HG03442 (cell line): Measurements from ENCODE around the gene MYMK.

Experiments used
- ATAC-seq: cut with Tn5 transposase; IDR thresholded peaks from one replicate; pipeline ENCODE4 v1.9.1; 2021; ENCODE audit warnings: mild to moderate bottlenecking, moderate library complexity; ENCODE audit not compliant: unreplicated experiment

MYMK gene

DNA sequence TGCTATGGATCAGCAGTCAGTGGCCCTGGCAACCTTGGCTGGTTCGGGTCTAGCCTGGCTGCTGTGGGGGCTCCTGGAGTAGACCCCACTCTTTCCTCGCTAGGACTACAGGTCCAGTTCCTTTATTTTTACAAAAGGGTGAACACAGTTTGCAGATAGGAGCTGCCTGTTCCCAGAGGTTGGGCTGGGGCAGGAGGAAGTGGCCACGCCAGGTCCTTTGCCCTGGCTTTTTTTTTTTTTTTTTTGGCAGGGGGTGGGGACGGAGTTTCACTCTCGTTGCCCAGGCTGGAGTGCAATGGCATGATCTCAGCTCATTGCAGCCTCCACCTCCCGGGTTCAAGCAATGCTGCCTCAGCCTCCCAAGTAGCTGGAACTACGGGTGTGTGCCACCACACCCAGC lies 53.8 kb downstream of the MYMK start:
- no peak for ATAC-seq

- ATAC-seq = no peak
Observed at GRCh38 chr9:133470427-133470924, 54.3 kb downstream of the MYMK start.

DNA sequence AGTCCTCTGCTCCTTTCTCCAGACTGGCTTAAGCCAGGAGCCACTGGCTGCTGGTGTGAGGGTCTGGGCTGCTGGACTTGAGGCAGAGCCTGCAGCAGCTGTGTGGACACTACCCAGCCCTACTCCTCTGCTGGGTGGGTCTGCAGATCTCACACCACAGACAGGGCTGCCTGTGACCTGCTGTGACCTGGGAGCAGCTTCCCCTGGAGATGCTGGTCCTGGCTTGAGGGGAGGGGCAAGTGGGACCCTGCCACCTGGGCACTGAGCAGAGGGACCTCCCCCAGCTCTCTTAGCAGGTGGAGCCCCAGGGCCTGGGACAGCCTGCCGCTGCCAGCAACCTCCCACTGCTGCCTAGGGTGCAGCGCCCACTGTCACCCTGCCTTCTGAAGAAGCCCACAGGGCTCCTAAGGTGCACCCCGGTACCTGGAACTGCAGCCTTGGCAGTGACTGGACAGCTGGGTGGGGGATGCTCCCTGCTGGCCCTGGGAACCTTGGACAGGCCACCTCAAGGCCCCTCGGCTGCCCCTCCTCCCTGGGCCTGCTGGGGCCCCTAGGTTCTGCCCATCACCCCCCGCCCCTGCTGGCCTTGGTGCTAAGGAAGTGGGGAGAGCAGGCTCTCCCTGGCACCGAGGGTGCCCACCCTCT lies 55.9 kb downstream of the MYMK start:
- ATAC-seq = no peak

DNA sequence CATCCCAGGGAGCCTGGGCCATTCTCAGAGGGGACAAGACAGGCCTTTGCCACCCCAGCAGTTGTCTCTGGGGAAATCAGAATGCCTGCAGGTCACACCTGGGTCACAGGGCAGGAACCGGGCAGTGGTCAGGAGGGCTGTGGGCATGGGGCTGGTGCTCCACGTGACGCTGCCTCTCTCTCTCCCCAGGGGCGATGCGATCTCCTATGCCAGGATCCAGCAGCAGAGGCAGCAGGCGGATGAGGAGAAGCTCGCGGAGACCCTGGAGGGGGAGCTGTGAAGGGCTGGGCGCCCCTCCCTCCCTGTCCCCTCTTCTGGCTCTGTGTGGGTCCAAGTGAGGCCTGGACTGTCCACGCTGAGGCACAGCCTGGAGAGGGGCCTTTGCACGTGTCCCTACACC lies 56.4 kb downstream of the MYMK start:
- ATAC-seq = no peak

DNA sequence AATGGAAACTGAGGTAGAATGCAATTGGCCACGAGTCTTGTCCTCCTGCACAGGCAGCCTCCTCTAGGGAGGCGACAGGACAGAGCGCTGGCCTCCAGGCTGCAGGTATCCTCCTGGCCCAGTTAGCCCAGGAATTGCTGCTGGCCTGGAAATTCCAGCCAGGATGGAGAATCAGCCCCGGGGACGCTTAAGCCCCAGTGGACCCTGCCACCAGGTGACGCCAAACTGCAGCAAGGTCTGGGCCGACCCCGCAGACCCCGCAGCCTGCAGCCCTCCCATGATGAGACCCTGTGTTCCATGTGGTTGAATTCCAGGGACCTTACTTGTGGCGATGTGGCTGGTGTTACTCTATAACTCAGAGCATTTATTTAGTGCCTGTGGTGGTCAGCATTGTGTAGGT lies 57.7 kb downstream of the MYMK start:
- no peak for ATAC-seq

DNA sequence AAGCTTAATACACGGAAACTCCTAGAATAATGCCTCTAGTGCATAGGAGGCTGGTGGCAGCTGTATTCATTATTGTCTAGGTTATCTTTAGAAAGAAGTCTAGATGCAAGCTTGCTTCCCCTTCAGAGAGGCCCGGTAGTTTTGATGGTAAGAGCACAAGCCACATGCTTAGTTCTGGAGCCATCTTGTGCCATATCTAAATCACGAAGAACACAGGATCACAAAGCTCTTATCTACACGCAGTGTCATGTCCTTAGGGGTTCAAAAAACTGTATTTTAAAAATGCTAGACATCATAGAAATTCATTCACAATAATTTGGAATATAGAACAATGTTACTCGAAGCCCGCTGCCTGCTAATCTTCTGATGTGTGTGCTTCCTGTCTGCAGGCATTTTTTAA lies 58.8 kb downstream of the MYMK start:
- no peak for ATAC-seq

DNA sequence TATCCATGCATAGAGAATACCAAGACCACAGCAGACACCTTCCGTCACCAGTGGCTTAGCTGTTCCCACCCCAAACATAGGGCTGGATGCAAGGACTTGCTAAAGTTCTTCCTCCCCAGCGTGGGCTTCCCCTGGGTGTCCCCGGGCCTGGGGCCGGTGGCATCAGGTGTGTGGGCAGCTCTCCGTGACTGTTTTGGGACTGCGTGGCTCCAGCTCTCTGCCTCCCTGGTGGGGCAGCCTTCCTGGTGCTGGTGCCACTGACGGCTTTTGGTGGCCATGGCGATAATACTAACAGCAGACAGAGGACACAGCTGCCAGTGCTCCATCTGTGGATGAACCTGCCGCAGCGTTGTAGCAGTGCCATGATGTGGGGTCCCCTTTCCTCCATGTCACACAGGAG lies 60.1 kb downstream of the MYMK start:
- no peak for ATAC-seq
